C4-2B (cell line): ENCODE results near the gene FDXACB1.

Experiments
- CTCF ChIP-seq: fragments of 450-650 bp; conservative IDR thresholded peaks from 2 replicates; pipeline ENCODE4 v1.5.1; 2017; ENCODE audit warnings: mild to moderate bottlenecking
- ZFX ChIP-seq: fragments of 450-650 bp; IDR thresholded peaks from 2 replicates; pipeline ENCODE4 v1.6.1; 2017

GRCh38 chr11:111852103-111852502 is 26.9 kb downstream of the FDXACB1 start:
- TF ChIP-seq CTCF (no peak), ZFX (no peak)
